Measurements from ENCODE around the gene ADAM8.
A peak's percentile ranks its signal among the peaks of the same experiment; 100 is the strongest.

The ADAM8 gene

DNA sequence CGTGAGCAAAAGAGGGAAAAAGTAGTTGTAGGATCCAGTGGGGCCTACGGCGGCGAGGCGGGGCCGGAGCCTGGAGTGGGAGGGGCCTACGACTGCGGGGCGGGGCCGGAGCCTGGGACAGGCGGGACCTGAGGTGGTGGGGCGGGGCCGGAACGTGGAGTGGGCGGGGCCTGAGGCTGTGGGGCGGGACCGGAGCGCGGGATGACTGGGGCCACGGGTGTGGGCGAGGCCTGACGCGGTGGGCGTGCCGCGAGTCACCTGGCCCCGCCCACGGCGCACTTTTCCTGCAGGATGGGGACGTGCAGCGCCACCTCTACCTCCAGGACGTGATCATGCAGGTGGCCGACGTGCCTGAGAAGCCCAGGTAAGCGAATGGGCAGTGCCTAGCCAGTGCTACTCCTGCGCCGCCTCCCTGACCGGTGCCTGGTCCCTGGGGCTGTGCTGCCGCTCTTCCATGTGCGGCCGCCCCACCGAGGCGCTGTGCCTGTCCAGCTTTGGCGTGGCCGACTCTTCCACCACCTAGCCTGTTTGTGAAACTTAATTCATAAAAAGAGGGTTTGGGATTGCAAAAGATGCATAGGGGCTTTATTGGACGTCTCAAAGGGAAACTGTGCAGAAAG is 32.5 kb upstream of the ADAM8 start:
- Histone ChIP-seq H3K27ac (ENCODE audit: low read depth, low read length) (peak overlapping the region; percentile 95), H3K9ac (ENCODE audit: low read depth in 1 of 2, low read length in 2 of 2) (peak overlapping the region; percentile 96 to 98), H3K36me3 (ENCODE audit: control insufficient read depth in 1 of 2, insufficient read depth in 2 of 2, low read length in 2 of 2) (peaks cover 14 to 33% of the 10 kb centered on the region in 2 donors), H3K4me3 (ENCODE audit: low read depth in 1 of 2, low read length in 2 of 2) (peak overlapping the region; percentile 96 to 99), H3K9me3 (ENCODE audit: control insufficient read depth in 1 of 2, low read length in 2 of 2) (no peaks in the 10 kb centered on the region), H3K4me1 (ENCODE audit: control insufficient read depth in 1 of 2, insufficient read depth in 2 of 2, low read length in 2 of 2) (peaks cover 25 to 36% of the 10 kb centered on the region in 2 donors), H3K27me3 (ENCODE audit: control insufficient read depth in 1 of 2, insufficient read depth in 2 of 2, low read length in 2 of 2) (no peaks in the 10 kb centered on the region)

- Histone ChIP-seq H3K4me3 (ENCODE audit: low read depth in 1 of 2, low read length in 2 of 2) (peak within 1 kb of the TSS; percentile 96 to 99), H3K4me1 (ENCODE audit: control insufficient read depth in 1 of 2, insufficient read depth in 2 of 2, low read length in 2 of 2) (peaks cover 25 to 33% of the 10 kb centered on the region in 2 donors), H3K27ac (ENCODE audit: low read depth, low read length) (peak within 1 kb of the TSS; percentile 95), H3K27me3 (ENCODE audit: control insufficient read depth in 1 of 2, insufficient read depth in 2 of 2, low read length in 2 of 2) (no peaks in the 10 kb centered on the region), H3K36me3 (ENCODE audit: control insufficient read depth in 1 of 2, insufficient read depth in 2 of 2, low read length in 2 of 2) (peaks cover 14 to 33% of the 10 kb centered on the region in 2 donors), H3K9me3 (ENCODE audit: control insufficient read depth in 1 of 2, low read length in 2 of 2) (no peaks in the 10 kb centered on the region), H3K9ac (ENCODE audit: low read depth in 1 of 2, low read length in 2 of 2) (peak within 1 kb of the TSS; percentile 96 to 98)
Measured at GRCh38 chr10:133308421-133309099, 31.9 kb upstream of the ADAM8 start, which contains the start of the genes TUBGCP2 and ZNF511. TSS of gene TUBGCP2 (minus strand) at chr10:133308872. CDS start at chr10:133302941, 5,931 bp downstream. TSS of gene ZNF511 (plus strand) at chr10:133308914. CDS start at chr10:133308944, 30 bp downstream.

- H3K9ac ChIP-seq (ENCODE audit: low read depth in 1 of 2, low read length in 2 of 2): peak overlapping the region; percentile 96 to 98
- H3K9me3 ChIP-seq (ENCODE audit: control insufficient read depth in 1 of 2, low read length in 2 of 2): no peaks in the 10 kb centered on the region
- peak overlapping the region; percentile 95 for H3K27ac ChIP-seq (ENCODE audit: low read depth, low read length)
- peak overlapping the region; percentile 96 to 99 for H3K4me3 ChIP-seq (ENCODE audit: low read depth in 1 of 2, low read length in 2 of 2)
- H3K36me3 ChIP-seq (ENCODE audit: control insufficient read depth in 1 of 2, insufficient read depth in 2 of 2, low read length in 2 of 2): peaks cover 9 to 32% of the 10 kb centered on the region in 2 donors
- peaks cover 25 to 33% of the 10 kb centered on the region in 2 donors for H3K4me1 ChIP-seq (ENCODE audit: control insufficient read depth in 1 of 2, insufficient read depth in 2 of 2, low read length in 2 of 2)
- no peaks in the 10 kb centered on the region for H3K27me3 ChIP-seq (ENCODE audit: control insufficient read depth in 1 of 2, insufficient read depth in 2 of 2, low read length in 2 of 2)
Measured at GRCh38 chr10:133307776-133308420, 31.2 kb upstream of the ADAM8 start.

GRCh38 chr10:133306941-133307379 is 30.3 kb upstream of the ADAM8 start:
- peaks cover 25 to 33% of the 10 kb centered on the region in 2 donors for H3K4me1 ChIP-seq (ENCODE audit: control insufficient read depth in 1 of 2, insufficient read depth in 2 of 2, low read length in 2 of 2)

GRCh38 chr10:133306097-133306476 is 29.4 kb upstream of the ADAM8 start:
- Histone ChIP-seq H3K36me3 (ENCODE audit: control insufficient read depth in 1 of 2, insufficient read depth in 2 of 2, low read length in 2 of 2) (peaks cover 6 to 26% of the 10 kb centered on the region in 2 donors), H3K9me3 (ENCODE audit: control insufficient read depth in 1 of 2, low read length in 2 of 2) (no peaks in the 10 kb centered on the region), H3K4me1 (ENCODE audit: control insufficient read depth in 1 of 2, insufficient read depth in 2 of 2, low read length in 2 of 2) (peaks cover 25 to 33% of the 10 kb centered on the region in 2 donors), H3K27me3 (ENCODE audit: control insufficient read depth in 1 of 2, insufficient read depth in 2 of 2, low read length in 2 of 2) (no peaks in the 10 kb centered on the region), H3K9ac (ENCODE audit: low read depth in 1 of 2, low read length in 2 of 2) (no peak overlapping the region), H3K4me3 (ENCODE audit: low read depth in 1 of 2, low read length in 2 of 2) (no peak overlapping the region), H3K27ac (ENCODE audit: low read depth, low read length) (no peak overlapping the region)

More at GRCh38 chr10:133306941-133307379, 30.3 kb upstream of the ADAM8 start:
- Histone ChIP-seq H3K4me3 (ENCODE audit: low read depth in 1 of 2, low read length in 2 of 2) (peak overlapping the region; percentile 96 to 99), H3K27ac (ENCODE audit: low read depth, low read length) (no peak overlapping the region), H3K36me3 (ENCODE audit: control insufficient read depth in 1 of 2, insufficient read depth in 2 of 2, low read length in 2 of 2) (peaks cover 4 to 32% of the 10 kb centered on the region in 2 donors), H3K9ac (ENCODE audit: low read depth in 1 of 2, low read length in 2 of 2) (peak overlapping the region in 1 of 2 donors; percentile 98), H3K9me3 (ENCODE audit: control insufficient read depth in 1 of 2, low read length in 2 of 2) (no peaks in the 10 kb centered on the region), H3K27me3 (ENCODE audit: control insufficient read depth in 1 of 2, insufficient read depth in 2 of 2, low read length in 2 of 2) (no peaks in the 10 kb centered on the region)

- H3K27me3 ChIP-seq (ENCODE audit: control insufficient read depth in 1 of 2, insufficient read depth in 2 of 2, low read length in 2 of 2): no peaks in the 10 kb centered on the region
- H3K4me3 ChIP-seq (ENCODE audit: low read depth in 1 of 2, low read length in 2 of 2): no peak overlapping the region
- no peak overlapping the region for H3K9ac ChIP-seq (ENCODE audit: low read depth in 1 of 2, low read length in 2 of 2)
- H3K36me3 ChIP-seq (ENCODE audit: control insufficient read depth in 1 of 2, insufficient read depth in 2 of 2, low read length in 2 of 2): peaks cover 23 to 42% of the 10 kb centered on the region in 2 donors
- no peak overlapping the region for H3K27ac ChIP-seq (ENCODE audit: low read depth, low read length)
- no peaks in the 10 kb centered on the region for H3K9me3 ChIP-seq (ENCODE audit: control insufficient read depth in 1 of 2, low read length in 2 of 2)
- peaks cover 11 to 19% of the 10 kb centered on the region in 2 donors for H3K4me1 ChIP-seq (ENCODE audit: control insufficient read depth in 1 of 2, insufficient read depth in 2 of 2, low read length in 2 of 2)
Measured at GRCh38 chr10:133303206-133303605, 26.5 kb upstream of the ADAM8 start.

GRCh38 chr10:133302230-133302629 is 25.6 kb upstream of the ADAM8 start:
- no peak overlapping the region for H3K9ac ChIP-seq (ENCODE audit: low read depth in 1 of 2, low read length in 2 of 2)
- H3K27ac ChIP-seq (ENCODE audit: low read depth, low read length): no peak overlapping the region
- H3K4me3 ChIP-seq (ENCODE audit: low read depth in 1 of 2, low read length in 2 of 2): no peak overlapping the region
- H3K4me1 ChIP-seq (ENCODE audit: control insufficient read depth in 1 of 2, insufficient read depth in 2 of 2, low read length in 2 of 2): peaks cover 6 to 9% of the 10 kb centered on the region in 2 donors
- H3K27me3 ChIP-seq (ENCODE audit: control insufficient read depth in 1 of 2, insufficient read depth in 2 of 2, low read length in 2 of 2): no peaks in the 10 kb centered on the region
- H3K9me3 ChIP-seq (ENCODE audit: control insufficient read depth in 1 of 2, low read length in 2 of 2): no peaks in the 10 kb centered on the region
- H3K36me3 ChIP-seq (ENCODE audit: control insufficient read depth in 1 of 2, insufficient read depth in 2 of 2, low read length in 2 of 2): peaks cover 26 to 51% of the 10 kb centered on the region in 2 donors

DNA sequence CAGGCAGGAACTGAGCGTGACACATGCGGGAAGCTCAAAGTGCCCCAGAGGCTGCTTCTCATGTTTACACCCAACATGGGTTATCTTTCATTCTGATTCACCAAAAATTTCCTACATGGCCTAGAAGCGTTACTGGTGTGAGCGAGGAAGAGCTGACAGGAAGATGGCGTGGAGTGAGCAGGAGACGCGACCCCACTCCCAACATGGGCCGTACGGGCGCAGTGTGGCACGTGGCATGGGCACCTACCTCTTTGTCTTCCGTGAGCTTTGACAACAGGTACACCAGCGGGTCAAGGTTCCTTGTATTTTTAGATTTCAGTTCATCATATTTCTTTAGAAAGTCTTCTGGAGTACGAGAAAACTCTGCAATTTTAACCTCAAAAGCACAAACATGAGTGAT is 23.1 kb upstream of the ADAM8 start:
- H3K4me3 ChIP-seq (ENCODE audit: low read depth in 1 of 2, low read length in 2 of 2): no peak overlapping the region
- no peak overlapping the region for H3K9ac ChIP-seq (ENCODE audit: low read depth in 1 of 2, low read length in 2 of 2)
- no peak overlapping the region for H3K27ac ChIP-seq (ENCODE audit: low read depth, low read length)
- peaks cover 36 to 72% of the 10 kb centered on the region in 2 donors for H3K36me3 ChIP-seq (ENCODE audit: control insufficient read depth in 1 of 2, insufficient read depth in 2 of 2, low read length in 2 of 2)
- H3K27me3 ChIP-seq (ENCODE audit: control insufficient read depth in 1 of 2, insufficient read depth in 2 of 2, low read length in 2 of 2): no peaks in the 10 kb centered on the region
- no peaks in the 10 kb centered on the region for H3K4me1 ChIP-seq (ENCODE audit: control insufficient read depth in 1 of 2, insufficient read depth in 2 of 2, low read length in 2 of 2)
- no peaks in the 10 kb centered on the region for H3K9me3 ChIP-seq (ENCODE audit: control insufficient read depth in 1 of 2, low read length in 2 of 2)

DNA sequence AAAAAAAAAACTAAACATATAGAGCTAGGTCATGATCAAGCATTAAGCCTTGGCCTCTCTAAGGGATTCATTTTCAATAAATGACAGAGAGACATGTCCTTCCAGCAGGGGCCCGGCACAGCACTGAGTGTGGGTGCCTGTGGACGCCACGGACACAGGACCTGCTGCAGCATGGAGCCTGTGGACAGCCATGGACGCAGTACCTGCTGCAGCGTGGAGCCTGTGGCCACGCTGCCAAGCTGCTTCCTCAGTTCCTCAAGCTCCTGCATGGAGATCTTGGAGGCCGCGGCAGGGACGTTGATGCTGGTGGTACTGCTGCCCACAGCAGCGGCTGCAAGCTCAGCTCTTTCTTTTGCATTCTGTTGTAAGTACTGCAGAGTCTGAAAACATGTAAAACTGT is 22.6 kb upstream of the ADAM8 start:
- Histone ChIP-seq H3K27ac (ENCODE audit: low read depth, low read length) (no peak overlapping the region), H3K9me3 (ENCODE audit: control insufficient read depth in 1 of 2, low read length in 2 of 2) (no peaks in the 10 kb centered on the region), H3K27me3 (ENCODE audit: control insufficient read depth in 1 of 2, insufficient read depth in 2 of 2, low read length in 2 of 2) (no peaks in the 10 kb centered on the region), H3K9ac (ENCODE audit: low read depth in 1 of 2, low read length in 2 of 2) (no peak overlapping the region), H3K4me3 (ENCODE audit: low read depth in 1 of 2, low read length in 2 of 2) (no peak overlapping the region), H3K4me1 (ENCODE audit: control insufficient read depth in 1 of 2, insufficient read depth in 2 of 2, low read length in 2 of 2) (no peaks in the 10 kb centered on the region), H3K36me3 (ENCODE audit: control insufficient read depth in 1 of 2, insufficient read depth in 2 of 2, low read length in 2 of 2) (peaks cover 38 to 77% of the 10 kb centered on the region in 2 donors)

GRCh38 chr10:133298466-133298865 is 21.8 kb upstream of the ADAM8 start:
- no peaks in the 10 kb centered on the region for H3K4me1 ChIP-seq (ENCODE audit: control insufficient read depth in 1 of 2, insufficient read depth in 2 of 2, low read length in 2 of 2)
- no peak overlapping the region for H3K9ac ChIP-seq (ENCODE audit: low read depth in 1 of 2, low read length in 2 of 2)
- peaks cover 44 to 85% of the 10 kb centered on the region in 2 donors for H3K36me3 ChIP-seq (ENCODE audit: control insufficient read depth in 1 of 2, insufficient read depth in 2 of 2, low read length in 2 of 2)
- H3K27me3 ChIP-seq (ENCODE audit: control insufficient read depth in 1 of 2, insufficient read depth in 2 of 2, low read length in 2 of 2): no peaks in the 10 kb centered on the region
- no peaks in the 10 kb centered on the region for H3K9me3 ChIP-seq (ENCODE audit: control insufficient read depth in 1 of 2, low read length in 2 of 2)
- H3K27ac ChIP-seq (ENCODE audit: low read depth, low read length): no peak overlapping the region
- H3K4me3 ChIP-seq (ENCODE audit: low read depth in 1 of 2, low read length in 2 of 2): no peak overlapping the region

Measured in duodenal mucosa (tissue), 2 donors.